Mucosa of stomach (tissue), 1 donor: ENCODE data around the gene SYNJ2.

Experiments
- H3K27me3 ChIP-seq: one replicate; pipeline ENCODE4 v1.7.0; 2013; ENCODE audit warnings: mild to moderate bottlenecking, low read length; ENCODE audit not compliant: control insufficient read depth, insufficient read depth
- H3K36me3 ChIP-seq: one replicate; pipeline ENCODE4 v1.7.0; 2013; ENCODE audit warnings: low read length; ENCODE audit not compliant: control insufficient read depth, insufficient read depth
- H3K4me1 ChIP-seq: one replicate; pipeline ENCODE4 v1.7.0; 2013; ENCODE audit warnings: mild to moderate bottlenecking, low read length; ENCODE audit not compliant: control insufficient read depth, insufficient read depth
- H3K4me3 ChIP-seq: one replicate; pipeline ENCODE4 v1.7.0; 2013; ENCODE audit warnings: low read length
- H3K9ac ChIP-seq: one replicate; pipeline ENCODE4 v1.7.0; 2013; ENCODE audit warnings: mild to moderate bottlenecking, low read length, moderate library complexity
- H3K9me3 ChIP-seq: one replicate; pipeline ENCODE4 v1.7.0; 2013; ENCODE audit warnings: mild to moderate bottlenecking, low read length, moderate library complexity; ENCODE audit not compliant: control insufficient read depth
- donor health status: Pancreatic carcinoma.

Gene SYNJ2

DNA sequence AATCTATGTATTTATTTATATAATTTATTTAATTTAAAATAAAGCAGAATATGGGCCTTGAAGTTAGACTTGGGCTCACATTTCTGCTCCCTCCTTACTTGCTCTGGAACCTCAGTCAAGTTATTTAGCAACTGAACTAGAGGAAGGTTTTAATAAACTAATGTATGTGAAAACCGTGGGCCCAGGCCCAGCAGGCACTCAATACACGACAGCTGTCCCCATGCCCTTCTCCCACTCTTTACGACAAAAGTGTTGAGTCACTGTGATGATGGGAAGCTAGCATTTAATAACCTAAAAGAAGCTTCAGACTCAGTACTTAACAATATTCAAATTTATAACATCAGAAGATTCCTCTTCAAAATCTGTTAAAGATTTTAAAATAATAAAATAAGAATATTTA, 139.7 kb downstream of the SYNJ2 start:
- H3K9me3 ChIP-seq, result no peaks in the 10 kb centered on the region
- no peak overlapping the region for H3K9ac ChIP-seq
- no peak overlapping the region for H3K4me3 ChIP-seq
- no peaks in the 10 kb centered on the region for H3K27me3 ChIP-seq
- H3K36me3 ChIP-seq, result no peaks in the 10 kb centered on the region
- H3K4me1 ChIP-seq, result no peaks in the 10 kb centered on the region

DNA sequence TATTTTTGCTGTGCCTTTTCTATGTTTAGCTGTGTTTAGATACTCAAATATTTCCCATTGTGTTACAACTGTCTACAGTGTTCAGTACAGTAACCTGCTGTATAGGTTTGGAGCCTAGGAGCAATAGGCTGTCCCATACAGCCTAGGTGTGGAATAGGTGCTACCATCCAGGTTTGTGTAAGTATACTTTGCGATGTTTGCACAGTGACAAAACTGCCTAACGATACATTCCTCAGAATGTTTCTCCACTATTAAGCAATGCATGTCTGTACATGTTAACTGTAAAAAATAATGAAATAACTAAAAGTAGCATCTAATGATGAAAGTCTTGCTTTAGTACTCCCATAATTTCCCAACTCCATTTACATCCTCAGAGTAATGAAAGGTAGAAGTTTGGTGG, 140.4 kb downstream of the SYNJ2 start:
- no peaks in the 10 kb centered on the region for H3K4me1 ChIP-seq
- no peak overlapping the region for H3K4me3 ChIP-seq
- H3K9me3 ChIP-seq, result no peaks in the 10 kb centered on the region
- H3K9ac ChIP-seq, result no peak overlapping the region
- H3K36me3 ChIP-seq, result no peaks in the 10 kb centered on the region
- H3K27me3 ChIP-seq, result no peaks in the 10 kb centered on the region

DNA sequence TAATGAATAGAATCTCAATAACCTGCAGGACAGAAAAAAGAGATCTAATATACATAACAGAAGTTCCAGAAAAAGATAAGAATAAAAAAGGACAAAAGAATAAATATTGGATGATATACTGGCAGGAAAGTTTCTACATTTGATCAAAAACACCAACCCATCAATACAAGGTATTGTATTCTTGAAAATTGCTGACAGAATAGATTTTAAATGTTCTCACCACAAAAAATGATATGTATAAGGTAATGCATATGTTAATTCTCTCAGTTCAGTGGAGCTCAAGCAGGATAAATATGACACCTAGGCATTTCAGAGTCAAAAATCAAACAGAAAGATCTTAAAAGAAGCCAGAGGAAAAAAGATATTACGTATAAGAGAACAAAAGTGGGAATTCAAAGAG, 142.6 kb downstream of the SYNJ2 start:
- no peak overlapping the region for H3K4me3 ChIP-seq

DNA sequence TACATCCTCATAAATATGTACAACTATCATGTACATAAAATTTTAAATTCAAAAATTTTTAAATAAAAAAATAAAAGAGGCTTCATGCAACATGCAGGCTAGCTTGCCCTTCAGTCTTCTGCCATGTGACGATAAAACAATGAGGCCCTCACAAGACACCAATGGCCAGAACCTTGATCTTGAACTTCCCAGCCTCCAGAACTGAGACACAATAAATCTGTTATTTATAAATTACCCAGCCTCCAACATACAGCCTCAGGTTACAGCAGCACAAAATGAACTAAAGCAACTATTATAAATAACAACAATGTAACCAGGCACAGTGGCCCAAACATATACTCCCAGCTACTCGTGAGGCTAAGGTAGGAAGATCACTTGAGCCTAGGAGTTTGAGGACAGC, 143.6 kb downstream of the SYNJ2 start:
- Histone ChIP-seq H3K27me3 (no peaks in the 10 kb centered on the region), H3K36me3 (no peaks in the 10 kb centered on the region), H3K4me1 (no peaks in the 10 kb centered on the region), H3K4me3 (no peak overlapping the region), H3K9me3 (no peaks in the 10 kb centered on the region), H3K9ac (no peak overlapping the region)

More for the DNA sequence above, 142.6 kb downstream of the SYNJ2 start:
- Histone ChIP-seq H3K9me3 (no peaks in the 10 kb centered on the region), H3K36me3 (no peaks in the 10 kb centered on the region), H3K9ac (no peak overlapping the region), H3K4me1 (no peaks in the 10 kb centered on the region), H3K27me3 (no peaks in the 10 kb centered on the region)

GRCh38 chr6:158131926-158132325, 150.3 kb downstream of the SYNJ2 start:
- no peaks in the 10 kb centered on the region for H3K36me3 ChIP-seq
- H3K9ac ChIP-seq, result no peak overlapping the region
- no peaks in the 10 kb centered on the region for H3K9me3 ChIP-seq
- no peaks in the 10 kb centered on the region for H3K27me3 ChIP-seq
- H3K4me1 ChIP-seq, result no peaks in the 10 kb centered on the region
- H3K4me3 ChIP-seq, result no peak overlapping the region

- Histone ChIP-seq H3K9me3 (no peaks in the 10 kb centered on the region), H3K4me1 (peaks cover 3% of the 10 kb centered on the region), H3K9ac (no peak overlapping the region), H3K27me3 (no peaks in the 10 kb centered on the region), H3K4me3 (no peak overlapping the region), H3K36me3 (no peaks in the 10 kb centered on the region)
Measured at GRCh38 chr6:158142789-158143188, 161.1 kb downstream of the SYNJ2 start.

- H3K27me3 ChIP-seq, result no peaks in the 10 kb centered on the region
- no peaks in the 10 kb centered on the region for H3K9me3 ChIP-seq
- H3K4me1 ChIP-seq, result peaks cover 3% of the 10 kb centered on the region
- no peak overlapping the region for H3K4me3 ChIP-seq
- H3K36me3 ChIP-seq, result no peaks in the 10 kb centered on the region
- H3K9ac ChIP-seq, result no peak overlapping the region
Measured at GRCh38 chr6:158143700-158144099, 162.0 kb downstream of the SYNJ2 start.
